GM12873 (cell line): Measurements from ENCODE around the gene ALDH6A1.

Experiments used
- TF ChIP-seq, protein P1 (sequence below): IDR thresholded peaks from 2 replicates; pipeline ENCODE4 v1.5.1; 2012; ENCODE audit warnings: low read depth, mild to moderate bottlenecking, moderate library complexity, low read length, control low read depth; ENCODE audit not compliant: insufficient read depth; ENCODE audit errors: missing control alignments

ALDH6A1 gene

GRCh38 chr14:74019408-74020137, 64.7 kb downstream of the ALDH6A1 start:
- TF ChIP-seq, protein P1, sequence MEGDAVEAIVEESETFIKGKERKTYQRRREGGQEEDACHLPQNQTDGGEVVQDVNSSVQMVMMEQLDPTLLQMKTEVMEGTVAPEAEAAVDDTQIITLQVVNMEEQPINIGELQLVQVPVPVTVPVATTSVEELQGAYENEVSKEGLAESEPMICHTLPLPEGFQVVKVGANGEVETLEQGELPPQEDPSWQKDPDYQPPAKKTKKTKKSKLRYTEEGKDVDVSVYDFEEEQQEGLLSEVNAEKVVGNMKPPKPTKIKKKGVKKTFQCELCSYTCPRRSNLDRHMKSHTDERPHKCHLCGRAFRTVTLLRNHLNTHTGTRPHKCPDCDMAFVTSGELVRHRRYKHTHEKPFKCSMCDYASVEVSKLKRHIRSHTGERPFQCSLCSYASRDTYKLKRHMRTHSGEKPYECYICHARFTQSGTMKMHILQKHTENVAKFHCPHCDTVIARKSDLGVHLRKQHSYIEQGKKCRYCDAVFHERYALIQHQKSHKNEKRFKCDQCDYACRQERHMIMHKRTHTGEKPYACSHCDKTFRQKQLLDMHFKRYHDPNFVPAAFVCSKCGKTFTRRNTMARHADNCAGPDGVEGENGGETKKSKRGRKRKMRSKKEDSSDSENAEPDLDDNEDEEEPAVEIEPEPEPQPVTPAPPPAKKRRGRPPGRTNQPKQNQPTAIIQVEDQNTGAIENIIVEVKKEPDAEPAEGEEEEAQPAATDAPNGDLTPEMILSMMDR = no peak

DNA sequence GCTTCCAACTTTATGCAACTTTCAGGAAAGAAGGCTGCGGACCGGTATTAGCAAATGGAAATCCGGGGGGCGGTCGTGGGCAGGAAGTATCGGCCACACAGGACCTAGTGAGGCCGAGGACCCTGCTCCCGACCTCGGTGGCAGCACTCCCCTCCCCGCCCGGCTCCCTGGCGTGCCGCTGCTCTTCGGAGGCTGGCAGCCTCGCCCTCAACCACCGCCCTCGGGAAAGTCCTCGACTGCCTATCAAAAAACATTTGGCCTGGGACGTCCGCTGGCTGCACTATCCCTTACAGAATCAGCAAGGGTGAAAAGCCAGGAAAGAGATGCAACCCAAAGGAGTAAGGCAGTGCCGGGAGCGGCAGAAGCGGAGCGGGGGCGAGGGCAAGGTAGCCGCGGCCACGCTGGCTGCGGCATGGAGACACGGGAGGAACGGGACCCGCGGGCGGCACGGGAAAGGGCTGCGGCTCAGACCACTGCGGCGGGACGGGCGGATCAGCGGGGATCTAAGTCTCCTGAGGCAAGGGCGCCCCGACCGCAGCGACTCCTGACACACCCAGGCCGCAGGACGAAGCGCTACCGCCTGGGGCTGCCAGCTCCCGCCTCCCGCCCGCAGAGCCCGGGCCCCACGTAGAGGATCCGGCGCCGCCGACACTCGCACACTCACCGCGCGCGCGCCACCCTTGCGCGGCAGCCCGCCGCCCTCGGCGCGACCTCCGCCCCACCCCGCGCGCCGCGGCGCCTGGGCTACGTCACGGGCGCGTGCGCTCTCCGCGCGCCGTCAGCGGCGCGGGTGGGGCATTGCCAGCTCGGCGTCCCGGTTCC, 65.5 kb downstream of the ALDH6A1 start, which contains the start of the genes BBOF1 and ENTPD5:
TSS of gene BBOF1 (plus strand) at position 764 of the 822 bp plus-strand sequence. CDS start 130 bp downstream, outside the sequence.
TSS of gene ENTPD5 (minus strand) at position 703 of the 822 bp plus-strand sequence. CDS start 31,186 bp downstream, outside the sequence.
- TF ChIP-seq, protein P1 = no peak

DNA sequence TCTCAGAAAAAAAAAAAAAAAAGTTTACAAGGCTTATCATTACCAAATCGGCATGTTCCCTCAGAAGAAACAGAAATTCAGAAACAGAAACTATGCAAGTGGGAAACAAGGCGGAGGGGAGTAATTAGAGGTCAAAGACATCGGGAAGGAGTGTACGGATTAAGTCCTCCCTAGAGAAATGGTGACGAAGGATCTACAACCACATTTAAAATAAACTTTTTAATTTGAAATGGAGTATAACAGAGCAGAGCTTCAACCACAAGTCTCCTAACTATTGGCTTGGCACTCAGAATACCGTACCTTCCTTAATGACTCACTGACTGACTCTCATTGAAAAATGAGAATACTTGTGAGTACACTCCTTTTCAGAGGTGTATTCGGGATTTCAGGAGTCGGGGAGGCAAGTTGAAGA, 66.1 kb downstream of the ALDH6A1 start:
- TF ChIP-seq, protein P1 = no peak

- TF ChIP-seq, protein P1 = no peak
These were observed 68.3 kb downstream of the ALDH6A1 start for GRCh38 chr14:74015963-74016362.

DNA sequence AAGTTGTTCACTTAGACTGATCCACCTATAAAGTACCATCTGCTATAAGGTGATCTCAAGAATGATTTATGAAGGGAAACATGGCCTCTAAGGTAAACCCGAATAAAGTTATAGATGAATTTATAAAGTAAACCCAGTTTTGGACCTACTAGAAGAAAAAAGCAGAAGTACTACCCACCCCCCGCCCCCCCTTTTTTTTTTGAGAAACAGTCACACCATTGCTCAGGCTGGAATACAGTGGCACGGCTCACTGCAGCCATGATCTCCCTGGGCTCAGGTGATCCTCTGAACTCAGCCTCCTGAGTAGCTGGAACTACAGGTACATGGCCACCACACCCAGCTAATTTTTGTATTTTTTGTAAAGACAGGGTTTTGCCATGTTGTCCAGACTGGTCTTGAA, 69.1 kb downstream of the ALDH6A1 start:
- TF ChIP-seq, protein P1 = no peak

DNA sequence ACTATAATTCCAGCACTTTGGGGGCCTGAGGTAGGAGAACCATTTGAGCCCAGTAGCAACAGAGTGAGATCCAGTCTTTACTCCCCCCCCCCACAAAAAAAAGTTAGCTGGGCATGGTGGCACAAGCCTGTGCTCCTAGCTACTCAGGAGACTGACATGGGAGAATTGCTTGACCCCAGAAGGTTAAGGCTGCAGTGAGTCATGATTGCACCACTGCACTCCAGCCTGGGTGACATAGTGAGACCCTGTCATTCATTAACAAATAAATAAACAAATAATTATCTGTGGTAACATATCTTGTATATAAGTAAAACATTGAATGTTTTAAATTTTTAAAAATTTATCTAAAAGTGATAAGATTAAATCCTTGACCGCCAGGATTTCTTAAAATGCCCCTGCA, 70.0 kb downstream of the ALDH6A1 start:
- TF ChIP-seq, protein P1 = no peak
